Measurements from ENCODE around the gene AKIRIN2.

Gene AKIRIN2

GRCh38 chr6:87654875-87655454, 47.1 kb downstream of the AKIRIN2 start:
- DNase-seq, result no peak

DNA sequence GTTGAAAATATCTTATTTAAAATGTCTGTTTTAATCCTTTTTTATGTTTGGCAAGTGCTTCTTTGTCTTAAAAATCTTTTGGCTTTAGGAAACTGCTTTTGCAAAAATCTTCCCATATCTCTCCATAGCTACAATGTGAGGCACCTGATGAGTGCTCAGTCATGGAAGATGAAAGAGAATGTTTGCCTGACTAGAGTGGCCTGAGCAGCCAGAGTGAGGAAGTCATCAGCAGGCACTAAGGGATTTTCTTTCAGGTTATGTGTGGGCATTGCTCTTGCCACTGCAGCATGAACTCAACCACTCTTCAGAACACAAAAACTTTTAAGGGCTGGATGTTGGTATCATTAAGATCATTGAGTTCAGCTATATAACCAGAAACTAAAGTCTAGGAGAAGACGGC, 47.9 kb downstream of the AKIRIN2 start:
- DNase-seq, result no peak

GRCh38 chr6:87653074-87653962, 48.7 kb downstream of the AKIRIN2 start:
- DNase-seq, result no peak

DNA sequence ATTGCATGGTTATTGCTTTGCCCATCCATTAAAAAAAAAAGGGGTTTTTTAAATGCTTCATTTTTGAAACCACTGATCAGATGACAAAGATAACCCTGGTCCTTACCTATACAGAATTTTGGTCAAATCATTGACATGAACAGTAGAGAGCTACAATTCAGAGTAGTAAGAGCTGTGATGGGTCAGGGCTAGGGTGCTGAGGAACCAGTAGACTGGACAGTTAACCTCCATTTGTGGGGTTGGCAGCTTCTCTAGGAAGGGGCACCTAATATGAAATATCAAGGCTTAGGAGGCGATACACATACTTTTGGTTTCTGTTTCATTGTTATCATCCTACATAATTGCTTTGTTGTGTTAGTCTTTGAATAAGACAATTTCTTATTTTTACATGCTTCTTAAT, 57.0 kb downstream of the AKIRIN2 start:
- no peak for DNase-seq

DNA sequence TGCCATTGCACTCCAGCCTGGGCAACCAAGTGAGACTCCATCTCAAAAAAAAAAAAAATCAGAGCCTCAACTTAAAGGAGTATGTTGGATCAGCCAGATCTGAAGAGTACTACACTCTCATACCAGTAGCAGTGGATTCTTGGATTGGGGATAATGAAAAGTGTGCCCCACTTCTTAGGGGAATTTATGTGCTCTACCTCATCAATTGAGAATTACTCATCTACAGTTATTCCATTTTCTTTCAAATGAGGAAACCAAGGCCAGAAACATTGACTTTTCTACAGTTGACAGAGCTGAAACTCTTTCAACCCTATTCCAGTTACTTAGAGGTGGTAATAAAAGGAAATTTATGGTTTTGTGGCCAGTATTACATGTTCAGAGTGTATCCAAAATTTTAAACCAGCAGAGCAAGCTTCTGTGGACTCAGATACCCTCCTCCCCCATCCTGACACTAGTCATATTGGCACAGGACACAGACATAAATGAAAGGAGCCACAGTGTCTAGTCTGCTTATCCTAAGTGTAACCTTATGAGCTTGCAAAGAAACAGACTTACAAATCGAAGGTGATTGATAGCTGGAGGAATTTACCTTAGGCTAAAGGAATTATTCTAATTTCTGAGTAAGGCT, 60.9 kb downstream of the AKIRIN2 start:
- DNase-seq, result no peak

- no peak for DNase-seq
These were observed 62.7 kb downstream of the AKIRIN2 start for GRCh38 chr6:87639373-87639772.

DNA sequence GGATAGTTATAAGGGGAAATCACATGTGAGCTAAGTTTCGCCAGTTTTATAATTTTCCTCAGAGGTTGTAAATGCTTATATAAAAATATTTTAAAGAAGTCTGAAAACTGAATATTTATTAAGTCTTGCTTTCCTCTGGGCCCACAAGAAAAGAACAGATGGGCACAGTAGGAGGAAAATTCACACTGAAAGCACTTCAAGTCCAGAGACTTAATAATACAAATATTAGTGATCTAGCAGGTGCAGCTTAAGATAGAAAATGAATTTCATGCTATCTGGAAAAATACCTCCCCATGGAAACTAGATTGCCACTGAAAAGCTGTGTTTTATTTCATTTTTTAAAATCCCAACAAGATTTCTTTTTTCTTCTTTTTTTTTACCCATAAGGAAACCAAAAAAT, 64.9 kb downstream of the AKIRIN2 start:
- no peak for DNase-seq

GRCh38 chr6:87636315-87636714, 65.7 kb downstream of the AKIRIN2 start:
- DNase-seq, result no peak

GRCh38 chr6:87633851-87634250, 68.2 kb downstream of the AKIRIN2 start:
- DNase-seq, result no peak

DNA sequence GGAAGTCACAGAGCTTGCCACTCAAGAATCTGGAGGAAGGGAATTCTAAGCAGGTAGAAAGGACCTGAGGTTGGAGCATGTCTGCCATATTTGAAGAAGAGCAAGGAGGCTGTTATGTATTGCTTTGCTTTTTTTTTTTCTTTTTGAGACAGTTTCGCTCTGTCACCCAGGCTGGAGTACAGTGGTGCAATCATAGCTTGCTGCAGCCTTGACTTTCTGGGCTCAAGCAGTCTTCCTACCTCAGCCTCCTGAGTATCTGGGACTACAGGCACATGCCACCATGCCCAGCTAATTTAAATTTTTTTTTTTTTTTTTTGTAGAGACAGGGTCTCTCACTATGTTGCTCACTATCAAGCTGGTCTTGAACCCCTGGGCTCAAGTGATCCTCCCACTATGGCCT, 71.3 kb downstream of the AKIRIN2 start:
- no peak for DNase-seq

- DNase-seq, result no peak
These were observed 73.2 kb downstream of the AKIRIN2 start for GRCh38 chr6:87628881-87629280.

- DNase-seq, result peak in 2 of 4 experiments; percentile 16
These were observed 73.6 kb downstream of the AKIRIN2 start for GRCh38 chr6:87628424-87628823.

Measured in suppressor macrophage (primary cell).